Mesenchymal stem cell (in vitro differentiated cells and primary cell): ENCODE results near the gene BLOC1S3.

Source experiments
- DNase-seq: peaks from one replicate; pipeline ENCODE4 v3.0.0-alpha.2; 2013
- H2AFZ ChIP-seq: one replicate; pipeline ENCODE4 v1.6.1; 2013; ENCODE audit warnings: low read depth, mild to moderate bottlenecking, control low read depth, inconsistent platforms, low read length, moderate library complexity
- H2AK5ac ChIP-seq: 2 replicates; pipeline ENCODE4 v1.6.1; 2013; ENCODE audit warnings: low read length, moderate library complexity, mild to moderate bottlenecking, inconsistent platforms; ENCODE audit not compliant: severe bottlenecking
- H2BK120ac ChIP-seq: one replicate; pipeline ENCODE4 v1.6.1; 2013; ENCODE audit warnings: low read depth, mild to moderate bottlenecking, inconsistent platforms, low read length, moderate library complexity
- H2BK12ac ChIP-seq, 2 experiments: one replicate each; pipeline ENCODE4 v1.6.1; 2013; ENCODE audit warnings: inconsistent platforms in 2 of 2, low read length in 2 of 2, mild to moderate bottlenecking in 2 of 2, moderate library complexity in 2 of 2, control low read depth in 1 of 2
- H2BK15ac ChIP-seq: one replicate; pipeline ENCODE4 v1.6.1; 2013; ENCODE audit warnings: mild to moderate bottlenecking, low read depth, inconsistent platforms; ENCODE audit not compliant: poor library complexity, severe bottlenecking
- H2BK5ac ChIP-seq: 2 replicates; pipeline ENCODE4 v1.6.1; 2013; ENCODE audit warnings: low read depth, mild to moderate bottlenecking, low read length, control low read depth, inconsistent platforms; ENCODE audit not compliant: poor library complexity, severe bottlenecking
- H3K14ac ChIP-seq, 2 experiments: one replicate each; pipeline ENCODE4 v1.6.1; 2013; ENCODE audit warnings: inconsistent platforms in 2 of 2, low read length in 2 of 2, control low read depth in 1 of 2, mild to moderate bottlenecking in 1 of 2, moderate library complexity in 1 of 2
- H3K18ac ChIP-seq, 2 experiments: one replicate each; pipeline ENCODE4 v1.6.1; 2013; ENCODE audit warnings: inconsistent platforms in 2 of 2, low read length in 2 of 2, control low read depth in 1 of 2, low read depth in 1 of 2, mild to moderate bottlenecking in 1 of 2
- H3K23ac ChIP-seq, 2 experiments: one replicate each; pipeline ENCODE4 v1.6.1; 2013; ENCODE audit warnings: inconsistent platforms in 2 of 2, low read length in 2 of 2, mild to moderate bottlenecking in 2 of 2, moderate library complexity in 2 of 2, control low read depth in 1 of 2
- H3K27ac ChIP-seq: 2 replicates; pipeline ENCODE4 v1.5.1; 2013; ENCODE audit warnings: mild to moderate bottlenecking, moderate library complexity, low read length, control low read depth, inconsistent platforms; ENCODE audit not compliant: poor library complexity, severe bottlenecking
- H3K27me3 ChIP-seq, 2 experiments: 2 replicates each; pipeline versions ENCODE4 v1.6.1 to v1.7.0; 2013; ENCODE audit warnings: low read length in 2 of 2, mild to moderate bottlenecking in 2 of 2, moderate library complexity in 2 of 2, control low read depth in 1 of 2, inconsistent platforms in 1 of 2; ENCODE audit not compliant: control insufficient read depth in 1 of 2, insufficient read depth in 1 of 2
- H3K36me3 ChIP-seq, 2 experiments: 2 replicates each; pipeline versions ENCODE4 v1.6.1 to v1.7.0; 2013; ENCODE audit warnings: low read length in 2 of 2, control low read depth in 1 of 2, inconsistent platforms in 1 of 2, low read depth in 1 of 2, mild to moderate bottlenecking in 1 of 2; ENCODE audit not compliant: insufficient read depth in 2 of 2, control insufficient read depth in 1 of 2
- H3K4ac ChIP-seq, 2 experiments: one replicate each; pipeline ENCODE4 v1.6.1; 2013; ENCODE audit warnings: inconsistent platforms in 2 of 2, low read length in 2 of 2, mild to moderate bottlenecking in 2 of 2, moderate library complexity in 2 of 2, control low read depth in 1 of 2, low read depth in 1 of 2
- H3K4me1 ChIP-seq: 2 replicates; pipeline ENCODE4 v1.6.1; 2013; ENCODE audit warnings: low read depth, low read length, control low read depth; ENCODE audit not compliant: control insufficient read depth, insufficient read depth
- H3K4me2 ChIP-seq: 2 replicates; pipeline ENCODE4 v1.6.1; 2013; ENCODE audit warnings: low read length, mild to moderate bottlenecking, inconsistent platforms; ENCODE audit not compliant: poor library complexity, severe bottlenecking
- H3K4me3 ChIP-seq, 2 experiments: 2 replicates each; pipeline versions ENCODE4 v1.5.1 to v1.7.0; 2013; ENCODE audit warnings: low read length in 2 of 2, mild to moderate bottlenecking in 2 of 2, control low read depth in 1 of 2, low read depth in 1 of 2; ENCODE audit not compliant: insufficient read depth in 1 of 2
- H3K79me1 ChIP-seq: replicated peaks from 2 replicates; pipeline ENCODE4 v1.6.1; 2013; ENCODE audit warnings: mild to moderate bottlenecking, control low read depth, low read length, inconsistent platforms; ENCODE audit not compliant: poor library complexity, severe bottlenecking
- H3K9ac ChIP-seq: 2 replicates; pipeline ENCODE4 v1.7.0; 2013; ENCODE audit warnings: mild to moderate bottlenecking, low read length, moderate library complexity
- H3K9me3 ChIP-seq: 2 replicates; pipeline ENCODE4 v1.7.0; 2013; ENCODE audit warnings: mild to moderate bottlenecking, low read length; ENCODE audit not compliant: control insufficient read depth
- H4K8ac ChIP-seq: one replicate; pipeline ENCODE4 v1.6.1; 2013; ENCODE audit warnings: inconsistent platforms, mild to moderate bottlenecking, low read length, moderate library complexity
- H4K91ac ChIP-seq: one replicate; pipeline ENCODE4 v1.6.1; 2013; ENCODE audit warnings: mild to moderate bottlenecking, low read length, inconsistent platforms
- WGBS: methylation state at CpG from one replicate; pipeline ENCODE4 v1.1.7; 2013; ENCODE audit warnings: mixed read lengths; 5-methylcytosine and 5-hydroxymethylcytosine counted together

The BLOC1S3 gene

DNA sequence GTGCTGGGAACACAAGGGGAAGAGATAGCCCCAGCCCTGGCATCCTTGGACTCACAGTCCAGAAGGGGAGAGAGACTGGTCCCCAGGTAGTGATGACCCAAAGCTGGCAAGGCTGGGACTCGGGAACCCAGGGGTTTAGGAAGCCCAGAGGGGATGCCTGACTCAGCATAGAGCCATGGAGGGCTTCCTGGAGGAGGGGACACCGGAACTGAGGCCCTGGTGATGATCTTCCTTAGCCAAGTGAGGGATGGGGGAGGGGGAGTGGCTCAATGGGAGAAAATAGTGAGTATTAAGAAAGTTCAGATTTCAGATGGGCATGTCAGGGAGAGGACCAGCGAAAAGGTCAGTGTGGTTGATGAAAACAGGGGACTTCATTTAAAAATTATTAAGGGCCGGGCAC lies 39.8 kb downstream of the BLOC1S3 start:
- Histone ChIP-seq H3K27me3 (peaks cover 56 to 88% of the 10 kb centered on the region in 2 experiments), H3K4me3 (no peak overlapping the region), H3K4ac (no peak overlapping the region), H3K36me3 (no peaks in the 10 kb centered on the region), H2BK120ac (no peak overlapping the region), H3K4me2 (no peak overlapping the region), H2AK5ac (no peak overlapping the region), H2BK5ac (no peak overlapping the region), H3K4me1 (peaks cover 14% of the 10 kb centered on the region), H3K9me3 (no peaks in the 10 kb centered on the region), H2BK12ac (no peak overlapping the region), H3K9ac (no peak overlapping the region), H4K91ac (no peak overlapping the region), H3K23ac (no peak overlapping the region), H3K27ac (no peak overlapping the region), H3K14ac (no peak overlapping the region), H3K79me1 (no peaks in the 10 kb centered on the region), H4K8ac (no peak overlapping the region), H3K18ac (no peak overlapping the region), H2AFZ (no peak overlapping the region), H2BK15ac (no peak overlapping the region)
- DNase-seq, result no peak
- WGBS, result 68% methylated on average over 4 of the region's 4 CpGs

DNA sequence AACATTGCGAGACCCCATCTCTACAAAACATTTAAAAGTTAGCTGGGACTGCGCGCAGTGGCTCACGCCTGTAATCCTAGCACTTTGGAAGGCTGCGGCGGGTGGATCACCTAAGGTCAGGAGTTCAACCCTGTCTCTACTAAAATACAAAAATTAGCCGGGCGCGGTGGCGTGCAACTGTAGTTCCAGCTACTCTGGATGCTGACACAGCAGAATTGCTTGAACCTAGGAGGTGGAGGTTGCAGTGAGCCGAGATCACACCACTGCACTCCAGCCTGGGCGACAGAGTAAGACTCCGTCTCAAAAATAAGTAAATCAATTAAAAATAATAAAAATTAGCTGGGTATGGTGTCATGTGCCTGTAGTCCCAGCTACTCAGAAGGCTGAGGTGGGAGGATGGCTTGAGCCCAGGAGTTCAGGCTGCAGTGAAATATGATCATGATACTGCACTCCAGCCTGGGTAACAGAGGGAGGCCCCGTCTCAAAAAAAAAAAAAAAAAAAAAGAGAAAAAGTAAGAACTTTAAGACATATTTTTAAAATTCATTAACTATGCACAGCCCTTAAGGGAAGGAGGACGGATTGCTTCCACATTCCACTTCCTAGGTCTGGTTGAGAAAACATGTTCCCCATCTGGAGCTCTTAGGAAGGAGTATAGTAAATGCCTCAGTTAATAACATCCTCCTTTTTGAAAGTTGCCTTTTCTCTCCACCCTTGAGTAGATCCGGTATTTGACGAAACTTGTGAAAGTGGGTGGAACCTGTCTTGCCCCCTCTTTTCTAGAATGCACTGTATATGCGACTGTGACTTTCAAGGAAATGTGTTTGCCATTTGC lies 40.5 kb downstream of the BLOC1S3 start:
- no peak overlapping the region for H2AK5ac ChIP-seq
- no peak overlapping the region for H2AFZ ChIP-seq
- no peaks in the 10 kb centered on the region for H3K36me3 ChIP-seq
- no peak overlapping the region for H2BK120ac ChIP-seq
- H2BK15ac ChIP-seq, result no peak overlapping the region
- no peak overlapping the region for H3K9ac ChIP-seq
- H3K27me3 ChIP-seq, result peaks cover 57 to 87% of the 10 kb centered on the region in 2 experiments
- no peak overlapping the region for H3K18ac ChIP-seq
- H3K9me3 ChIP-seq, result no peaks in the 10 kb centered on the region
- no peak overlapping the region for H3K4me3 ChIP-seq
- H2BK12ac ChIP-seq, result no peak overlapping the region
- no peaks in the 10 kb centered on the region for H3K79me1 ChIP-seq
- H3K4ac ChIP-seq, result no peak overlapping the region
- peaks cover 14% of the 10 kb centered on the region for H3K4me1 ChIP-seq
- no peak overlapping the region for H4K91ac ChIP-seq
- H3K23ac ChIP-seq, result no peak overlapping the region
- no peak overlapping the region for H2BK5ac ChIP-seq
- DNase-seq, result no peak
- no peak overlapping the region for H4K8ac ChIP-seq
- no peak overlapping the region for H3K27ac ChIP-seq
- no peak overlapping the region for H3K4me2 ChIP-seq
- 89% methylated on average over 12 of the region's 18 CpGs for WGBS
- H3K14ac ChIP-seq, result no peak overlapping the region

DNA sequence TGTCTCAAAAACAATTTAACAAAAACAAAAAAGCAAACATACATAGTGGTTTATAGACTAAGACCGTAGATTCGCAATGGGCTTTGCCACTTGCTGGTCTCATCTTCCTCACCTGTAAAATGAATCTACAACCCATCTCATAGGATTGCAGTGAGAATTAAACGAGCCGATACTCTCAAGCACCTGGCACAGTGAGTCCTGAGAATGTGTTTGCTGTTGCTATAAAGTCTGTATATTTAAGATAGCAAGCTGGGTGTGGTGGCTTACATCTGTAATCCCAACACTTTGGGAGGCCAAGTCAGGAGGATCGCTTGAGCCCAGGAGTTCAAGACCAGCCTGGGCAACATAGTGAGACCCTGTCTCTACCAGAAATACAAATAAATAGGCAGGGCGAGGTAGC lies 44.1 kb downstream of the BLOC1S3 start:
- Histone ChIP-seq H4K8ac (no peak overlapping the region), H3K27ac (no peak overlapping the region), H2AFZ (no peak overlapping the region), H4K91ac (no peak overlapping the region), H3K23ac (no peak overlapping the region), H3K9me3 (no peaks in the 10 kb centered on the region), H3K9ac (no peak overlapping the region), H3K18ac (no peak overlapping the region), H3K14ac (no peak overlapping the region), H3K4me2 (no peak overlapping the region), H3K79me1 (no peaks in the 10 kb centered on the region), H3K36me3 (no peaks in the 10 kb centered on the region), H2BK120ac (no peak overlapping the region), H3K4ac (no peak overlapping the region), H2AK5ac (no peak overlapping the region), H2BK5ac (no peak overlapping the region), H2BK15ac (no peak overlapping the region), H3K4me3 (no peak overlapping the region), H3K4me1 (peaks cover 2% of the 10 kb centered on the region), H2BK12ac (no peak overlapping the region), H3K27me3 (peaks cover 40 to 67% of the 10 kb centered on the region in 2 experiments)
- 92% methylated on average over 6 of the region's 6 CpGs for WGBS
- DNase-seq, result no peak

DNA sequence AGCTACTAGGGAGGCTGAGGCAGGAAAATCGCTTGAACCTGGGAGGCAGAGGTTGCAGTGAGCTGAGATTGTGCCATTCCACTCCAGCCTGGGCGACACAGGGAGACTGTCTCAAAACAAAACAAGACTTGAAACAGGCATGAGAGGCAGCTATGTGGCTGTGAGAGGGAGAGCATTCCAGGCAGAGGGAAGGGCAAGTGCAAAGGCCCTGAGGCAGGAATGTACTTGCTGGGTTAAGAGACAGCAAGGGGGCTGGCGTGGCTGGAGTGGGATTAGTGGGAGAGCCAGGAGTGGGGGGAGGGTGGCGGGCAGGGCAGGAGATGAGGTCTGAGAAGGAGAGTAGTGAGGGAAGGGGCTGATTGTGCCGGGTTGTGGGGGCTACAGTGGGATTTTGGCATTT lies 45.3 kb downstream of the BLOC1S3 start:
- no peaks in the 10 kb centered on the region for H3K4me1 ChIP-seq
- H3K4me2 ChIP-seq, result no peak overlapping the region
- H2BK15ac ChIP-seq, result no peak overlapping the region
- H3K79me1 ChIP-seq, result no peaks in the 10 kb centered on the region
- H2BK12ac ChIP-seq, result no peak overlapping the region
- H3K4ac ChIP-seq, result no peak overlapping the region
- no peak overlapping the region for H2BK120ac ChIP-seq
- H4K8ac ChIP-seq, result no peak overlapping the region
- WGBS, result 83% methylated on average over 4 of the region's 5 CpGs
- no peak overlapping the region for H3K23ac ChIP-seq
- no peak overlapping the region for H2AFZ ChIP-seq
- H4K91ac ChIP-seq, result no peak overlapping the region
- no peak overlapping the region for H3K18ac ChIP-seq
- no peak overlapping the region for H3K4me3 ChIP-seq
- H3K27ac ChIP-seq, result no peak overlapping the region
- H3K9me3 ChIP-seq, result no peaks in the 10 kb centered on the region
- no peak for DNase-seq
- H2BK5ac ChIP-seq, result no peak overlapping the region
- peaks cover 29 to 56% of the 10 kb centered on the region in 2 experiments for H3K27me3 ChIP-seq
- H3K14ac ChIP-seq, result no peak overlapping the region
- H2AK5ac ChIP-seq, result no peak overlapping the region
- no peaks in the 10 kb centered on the region for H3K36me3 ChIP-seq
- no peak overlapping the region for H3K9ac ChIP-seq
